ENCODE measurements around the gene MOB1B.

DNA sequence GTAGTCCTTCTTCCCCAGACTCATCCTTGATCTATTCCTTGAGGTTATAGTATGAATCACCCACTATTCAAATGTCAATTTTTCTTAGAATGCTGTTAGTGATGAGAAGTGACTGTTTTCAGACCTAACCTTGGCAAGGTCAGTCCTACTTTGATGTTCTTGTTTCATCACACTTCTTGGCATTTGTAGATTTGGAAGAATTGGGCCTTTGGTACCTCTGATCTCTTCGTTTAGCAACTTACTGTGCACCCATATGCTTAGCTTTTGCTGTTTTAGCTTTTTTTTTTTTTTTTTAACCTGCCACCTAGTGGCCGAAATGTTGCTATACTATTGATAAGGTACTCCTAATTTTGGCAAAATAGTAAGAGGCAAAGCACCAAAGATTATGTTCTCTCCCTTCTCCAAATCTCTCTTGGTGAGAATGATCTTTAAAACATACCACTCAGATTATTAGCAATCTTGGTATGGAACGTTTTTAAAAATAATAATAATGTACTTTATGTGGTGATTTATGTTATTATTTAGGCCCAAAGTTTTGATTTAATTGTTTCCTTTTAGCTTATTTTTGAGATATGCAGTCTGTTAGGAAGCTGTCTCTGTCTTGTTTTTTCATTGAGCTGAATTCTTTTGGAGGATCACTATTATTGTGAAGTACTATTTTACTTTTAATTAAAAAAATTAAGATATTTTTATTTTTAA, 107.9 kb downstream of the MOB1B start:
- TF ChIP-seq, protein P1, sequence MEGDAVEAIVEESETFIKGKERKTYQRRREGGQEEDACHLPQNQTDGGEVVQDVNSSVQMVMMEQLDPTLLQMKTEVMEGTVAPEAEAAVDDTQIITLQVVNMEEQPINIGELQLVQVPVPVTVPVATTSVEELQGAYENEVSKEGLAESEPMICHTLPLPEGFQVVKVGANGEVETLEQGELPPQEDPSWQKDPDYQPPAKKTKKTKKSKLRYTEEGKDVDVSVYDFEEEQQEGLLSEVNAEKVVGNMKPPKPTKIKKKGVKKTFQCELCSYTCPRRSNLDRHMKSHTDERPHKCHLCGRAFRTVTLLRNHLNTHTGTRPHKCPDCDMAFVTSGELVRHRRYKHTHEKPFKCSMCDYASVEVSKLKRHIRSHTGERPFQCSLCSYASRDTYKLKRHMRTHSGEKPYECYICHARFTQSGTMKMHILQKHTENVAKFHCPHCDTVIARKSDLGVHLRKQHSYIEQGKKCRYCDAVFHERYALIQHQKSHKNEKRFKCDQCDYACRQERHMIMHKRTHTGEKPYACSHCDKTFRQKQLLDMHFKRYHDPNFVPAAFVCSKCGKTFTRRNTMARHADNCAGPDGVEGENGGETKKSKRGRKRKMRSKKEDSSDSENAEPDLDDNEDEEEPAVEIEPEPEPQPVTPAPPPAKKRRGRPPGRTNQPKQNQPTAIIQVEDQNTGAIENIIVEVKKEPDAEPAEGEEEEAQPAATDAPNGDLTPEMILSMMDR (IDR thresholded peaks at IDR 0.05), result no peak
- TF ChIP-seq POLR2A (IDR thresholded peaks at IDR 0.05), result no peak
